ENCODE data around the gene TLX2. TPM values are rescaled to one million over a fixed set of nuclear protein-coding genes. Genes with fewer than 3 reads are reported as not detected.

The TLX2 gene
- total and polyA plus RNA-seq, 2 of the 13 experiments (the other 11 are each of a cell fraction or from before 2014, with no cell fraction given), result 0.05 to 0.20 TPM

- no peak for TF ChIP-seq ETV5 (CRISPR knock-in tag; IDR thresholded peaks at IDR 0.05; ENCODE audit: borderline replicate concordance)
- TF ChIP-seq ZNF773 (CRISPR knock-in tag; IDR thresholded peaks at IDR 0.05; ENCODE audit: borderline replicate concordance), result no peak
- TF ChIP-seq POLR2AphosphoS2 (IDR thresholded peaks at IDR 0.05; ENCODE audit: low read depth, low read length), result no peak
- peak; percentile 86 for TF ChIP-seq PITX1 (CRISPR knock-in tag; IDR thresholded peaks at IDR 0.05)
- 0 out of 2 replicates have a peak, but pooled peaks have one; percentile 42 for TF ChIP-seq ZSCAN29 (CRISPR knock-in tag; conservative IDR thresholded peaks at IDR 0.05)
- TF ChIP-seq, protein P1, sequence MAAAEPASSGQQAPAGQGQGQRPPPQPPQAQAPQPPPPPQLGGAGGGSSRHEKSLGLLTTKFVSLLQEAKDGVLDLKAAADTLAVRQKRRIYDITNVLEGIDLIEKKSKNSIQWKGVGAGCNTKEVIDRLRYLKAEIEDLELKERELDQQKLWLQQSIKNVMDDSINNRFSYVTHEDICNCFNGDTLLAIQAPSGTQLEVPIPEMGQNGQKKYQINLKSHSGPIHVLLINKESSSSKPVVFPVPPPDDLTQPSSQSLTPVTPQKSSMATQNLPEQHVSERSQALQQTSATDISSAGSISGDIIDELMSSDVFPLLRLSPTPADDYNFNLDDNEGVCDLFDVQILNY (CRISPR knock-in tag; conservative IDR thresholded peaks at IDR 0.05), result no peak
- TF ChIP-seq, protein P2, sequence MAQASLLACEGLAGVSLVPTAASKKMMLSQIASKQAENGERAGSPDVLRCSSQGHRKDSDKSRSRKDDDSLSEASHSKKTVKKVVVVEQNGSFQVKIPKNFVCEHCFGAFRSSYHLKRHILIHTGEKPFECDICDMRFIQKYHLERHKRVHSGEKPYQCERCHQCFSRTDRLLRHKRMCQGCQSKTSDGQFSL (CRISPR knock-in tag; IDR thresholded peaks at IDR 0.05), result no peak
- TF ChIP-seq, protein P3, sequence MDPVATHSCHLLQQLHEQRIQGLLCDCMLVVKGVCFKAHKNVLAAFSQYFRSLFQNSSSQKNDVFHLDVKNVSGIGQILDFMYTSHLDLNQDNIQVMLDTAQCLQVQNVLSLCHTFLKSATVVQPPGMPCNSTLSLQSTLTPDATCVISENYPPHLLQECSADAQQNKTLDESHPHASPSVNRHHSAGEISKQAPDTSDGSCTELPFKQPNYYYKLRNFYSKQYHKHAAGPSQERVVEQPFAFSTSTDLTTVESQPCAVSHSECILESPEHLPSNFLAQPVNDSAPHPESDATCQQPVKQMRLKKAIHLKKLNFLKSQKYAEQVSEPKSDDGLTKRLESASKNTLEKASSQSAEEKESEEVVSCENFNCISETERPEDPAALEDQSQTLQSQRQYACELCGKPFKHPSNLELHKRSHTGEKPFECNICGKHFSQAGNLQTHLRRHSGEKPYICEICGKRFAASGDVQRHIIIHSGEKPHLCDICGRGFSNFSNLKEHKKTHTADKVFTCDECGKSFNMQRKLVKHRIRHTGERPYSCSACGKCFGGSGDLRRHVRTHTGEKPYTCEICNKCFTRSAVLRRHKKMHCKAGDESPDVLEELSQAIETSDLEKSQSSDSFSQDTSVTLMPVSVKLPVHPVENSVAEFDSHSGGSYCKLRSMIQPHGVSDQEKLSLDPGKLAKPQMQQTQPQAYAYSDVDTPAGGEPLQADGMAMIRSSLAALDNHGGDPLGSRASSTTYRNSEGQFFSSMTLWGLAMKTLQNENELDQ (CRISPR knock-in tag; IDR thresholded peaks at IDR 0.05; ENCODE audit: borderline replicate concordance), result no peak; the same call in 1 of the 2 replicates
- TF ChIP-seq ZSCAN20 (CRISPR knock-in tag; IDR thresholded peaks at IDR 0.05; ENCODE audit: borderline replicate concordance), result 0 out of 2 replicates have a peak, but pooled peaks have one; percentile 58
- TF ChIP-seq RFXAP (CRISPR knock-in tag; IDR thresholded peaks at IDR 0.05; ENCODE audit: borderline replicate concordance), result peak; percentile 77; the same call in 1 of the 2 replicates
- peak; percentile 28; the same call in 1 of the 2 replicates for TF ChIP-seq ZNF558 (CRISPR knock-in tag; IDR thresholded peaks at IDR 0.05; ENCODE audit: borderline replicate concordance)
- TF ChIP-seq KDM6A (CRISPR knock-in tag; IDR thresholded peaks at IDR 0.05; ENCODE audit: low read depth), result 0 out of 2 replicates have a peak, but pooled peaks have one; percentile 1
- no peak for TF ChIP-seq RBAK (CRISPR knock-in tag; IDR thresholded peaks at IDR 0.05)
- TF ChIP-seq THAP11 (CRISPR knock-in tag; IDR thresholded peaks at IDR 0.05), result peak; percentile 98
- peak; percentile 90; the same call in 1 of the 2 replicates for TF ChIP-seq NPAS2 (CRISPR knock-in tag; IDR thresholded peaks at IDR 0.05; ENCODE audit: borderline replicate concordance)
- TF ChIP-seq DRAP1 (CRISPR knock-in tag; IDR thresholded peaks at IDR 0.05), result peak; percentile 90
- TF ChIP-seq ETV6 (CRISPR knock-in tag; conservative IDR thresholded peaks at IDR 0.05), result no peak
- peak; percentile 90 for TF ChIP-seq DMAP1 (CRISPR knock-in tag; IDR thresholded peaks at IDR 0.05)
- TF ChIP-seq ZNF34 (CRISPR knock-in tag; IDR thresholded peaks at IDR 0.05; ENCODE audit: borderline replicate concordance), result no peak; the same call in 1 of the 2 replicates
- TF ChIP-seq ZNF800 (CRISPR knock-in tag; IDR thresholded peaks at IDR 0.05), result peak; percentile 19; the same call in 1 of the 2 replicates
- TF ChIP-seq SATB2 (CRISPR knock-in tag; IDR thresholded peaks at IDR 0.05), result no peak; the same call in 1 of the 2 replicates
- TF ChIP-seq NFE2L2 (IDR thresholded peaks at IDR 0.05; ENCODE audit: low read length), result 0 out of 2 replicates have a peak, but pooled peaks have one; percentile 1
- peak; percentile 68 for TF ChIP-seq HIVEP1 (CRISPR knock-in tag; IDR thresholded peaks at IDR 0.05)
- TF ChIP-seq SKI (IDR thresholded peaks at IDR 0.05; ENCODE audit: partially characterized antibody), result peak; percentile 18
- peak; percentile 34; the same call in 1 of the 2 replicates for TF ChIP-seq ZNF768 (CRISPR knock-in tag; IDR thresholded peaks at IDR 0.05)
Observed at GRCh38 chr2:74482801-74483674, 31.2 kb upstream of the TLX2 start, which contains the start of the genes CCDC142 and TTC31 (continued).

Data from HepG2 (cell line).